Endothelial cell of umbilical vein (primary cell): ENCODE measurements around the gene SRSF9. TPM values are rescaled to one million over a fixed set of nuclear protein-coding genes. Genes with fewer than 3 reads are reported as not detected.

Source experiments
- BruUV-seq: library from RNA; stranded (reverse); fragments of 400-500 nt; replicated peaks from 2 replicates; lab custom pipeline; 2021; lab: Mats Ljungman, UMichigan
- CTCF ChIA-PET: fragments of 300-600, 350-600 bp; sonication (Branson Sonifier 250); formaldehyde crosslinking; loops from one replicate; lab custom pipeline; 2021; ENCODE audit warnings: antibody characterized with exemption, inconsistent platforms; lab: Charles Lee
- POLR2A ChIA-PET: fragments of 300-600, 350-600 bp; sonication (Branson Sonifier 250); formaldehyde crosslinking; loops from one replicate; lab custom pipeline; 2021; ENCODE audit warnings: antibody characterized with exemption, inconsistent platforms; lab: Charles Lee
- DNase-seq: peaks from one replicate; pipeline ENCODE4 v3.0.0-alpha.2; 2011; ENCODE audit warnings: low read depth, low spot score
- FAIRE-seq: peaks from 2 replicates; lab custom pipeline; 2011; peaks lifted over from hg19 to GRCh38; lab: Jason Lieb, UNC
- H2AFZ ChIP-seq: 2 replicates; pipeline ENCODE4 v1.6.0; 2012; ENCODE audit warnings: low read depth, low read length, control low read depth, inconsistent platforms
- H3K27ac ChIP-seq: 2 replicates; pipeline ENCODE4 v1.5.1; 2011; ENCODE audit warnings: low read depth, mild to moderate bottlenecking, control low read depth, low read length, moderate library complexity; ENCODE audit not compliant: insufficient read depth
- H3K27me3 ChIP-seq, 2 experiments: 2 replicates each; pipeline versions ENCODE4 v1.6.0 to v1.6.1; 2011; ENCODE audit warnings: low read length in 2 of 2, mixed read lengths in 1 of 2; ENCODE audit not compliant: control insufficient read depth in 2 of 2, insufficient read depth in 2 of 2
- H3K36me3 ChIP-seq, 2 experiments: 2 replicates in 1 of 2; 3 replicates in 1 of 2; pipeline ENCODE4 v1.5.1; 2011; ENCODE audit warnings: low read length in 2 of 2, mild to moderate bottlenecking in 1 of 2, moderate library complexity in 1 of 2; ENCODE audit not compliant: control insufficient read depth in 2 of 2, insufficient read depth in 2 of 2; ENCODE audit errors: extremely low read depth in 1 of 2
- H3K4me1 ChIP-seq: 3 replicates; pipeline ENCODE4 v1.5.1; 2011; ENCODE audit warnings: mild to moderate bottlenecking, low read length; ENCODE audit not compliant: control insufficient read depth, insufficient read depth; ENCODE audit errors: extremely low read depth
- H3K4me2 ChIP-seq: 2 replicates; pipeline ENCODE4 v1.6.1; 2011; ENCODE audit warnings: low read length, control low read depth, mixed read lengths; ENCODE audit not compliant: insufficient read depth
- H3K4me3 ChIP-seq, 3 experiments: fragments of 200-600 bp in 1 of 3; sonication (generic), shearing (Covaris generic) in 1 of 3; replicated peaks in 1 of 3; 2 replicates each; pipeline ENCODE4 v1.5.1; 2011 to 2016; ENCODE audit warnings: control low read depth in 3 of 3, low read length in 3 of 3, mild to moderate bottlenecking in 2 of 3, inconsistent platforms in 1 of 3, low read depth in 1 of 3, moderate library complexity in 1 of 3; ENCODE audit not compliant: insufficient read depth in 1 of 3
- H3K79me2 ChIP-seq: 2 replicates; pipeline ENCODE4 v1.6.0; 2012; ENCODE audit warnings: low read length, inconsistent platforms; ENCODE audit not compliant: control insufficient read depth, insufficient read depth
- H3K9ac ChIP-seq: replicated peaks from 2 replicates; pipeline ENCODE3; 2011; ENCODE audit warnings: low read length, control low read depth; ENCODE audit not compliant: insufficient read depth; ENCODE audit errors: extremely low read depth
- H3K9me1 ChIP-seq: replicated peaks from 3 replicates; pipeline ENCODE4 v1.6.0; 2011; ENCODE audit warnings: mild to moderate bottlenecking, low read length; ENCODE audit not compliant: control insufficient read depth, insufficient read depth; ENCODE audit errors: extremely low read depth
- H3K9me3 ChIP-seq: replicated peaks from 2 replicates; pipeline ENCODE4 v1.5.1; 2012; ENCODE audit warnings: low read length, inconsistent platforms; ENCODE audit not compliant: control insufficient read depth, insufficient read depth
- H4K20me1 ChIP-seq: replicated peaks from 2 replicates; pipeline ENCODE3; 2011; ENCODE audit warnings: mild to moderate bottlenecking, low read length; ENCODE audit not compliant: control insufficient read depth, insufficient read depth; ENCODE audit errors: extremely low read depth
- EZH2 ChIP-seq: IDR thresholded peaks from 2 replicates; pipeline ENCODE4 v1.6.1; 2012; ENCODE audit warnings: borderline replicate concordance, low read depth, mild to moderate bottlenecking, moderate library complexity, low read length, inconsistent platforms; ENCODE audit not compliant: severe bottlenecking
- FOS ChIP-seq: IDR thresholded peaks from 2 replicates; pipeline ENCODE4 v1.6.1; 2011; ENCODE audit warnings: mild to moderate bottlenecking, low read length, moderate library complexity, borderline replicate concordance; ENCODE audit not compliant: insufficient read depth
- GATA2 ChIP-seq: IDR thresholded peaks from 2 replicates; pipeline ENCODE4 v1.7.0; 2011; ENCODE audit warnings: low read depth, mild to moderate bottlenecking, moderate library complexity, mixed read lengths, low read length; ENCODE audit not compliant: insufficient read length, insufficient read depth
- JUN ChIP-seq: IDR thresholded peaks from 2 replicates; pipeline ENCODE4 v1.6.1; 2011; ENCODE audit warnings: borderline replicate concordance, low read depth; ENCODE audit not compliant: insufficient read length, insufficient read depth
- MAX ChIP-seq: IDR thresholded peaks from 2 replicates; pipeline ENCODE4 v1.6.1; 2011; ENCODE audit not compliant: insufficient read depth, insufficient read length
- MYC ChIP-seq: IDR thresholded peaks from one replicate; pipeline ENCODE4 v1.6.1; 2011; ENCODE audit warnings: mild to moderate bottlenecking, low read depth, low read length
- POLR2A ChIP-seq: IDR thresholded peaks from 2 replicates; pipeline ENCODE4 v1.6.1; 2012; ENCODE audit warnings: low read depth, mild to moderate bottlenecking, control low read depth, low read length
- POLR2AphosphoS5 ChIP-seq: IDR thresholded peaks from 2 replicates; pipeline ENCODE4 v1.6.1; 2012; ENCODE audit warnings: low read depth, mild to moderate bottlenecking, control low read depth, low read length, moderate library complexity; ENCODE audit not compliant: insufficient read depth
- dilution Hi-C: fragments of 300-500 bp; cut with MboI; formaldehyde crosslinking; loops from one replicate; pipeline ENCODE4 v1.15.0; 2019; ENCODE audit warnings: low sequenced_read_pairs; ENCODE audit not compliant: extremely low pct_ligation_motif_present
- intact Hi-C: fragments of 100-400 bp; cut with micrococcal nuclease; formaldehyde crosslinking; loops from one replicate; pipeline ENCODE4 v1.10.0; 2022
- polyA plus RNA-seq, 4 experiments: library from polyadenylated mRNA; depleted of rRNA in 3 of 4; stranded (reverse) in 3 of 4; unstranded in 1 of 4; fragments of >200 nt; gene quantifications; 2 replicates each; pipeline versions ENCODE4 v1.2.1 to v1.2.3, GENCODE V29; 2011 to 2012; ENCODE audit warnings: missing spikeins in 1 of 4
- total RNA-seq: library from RNA; stranded (reverse); gene quantifications from 2 replicates; pipeline ENCODE4 v1.2.3, GENCODE V29; 2021
- TF ChIP-seq, protein P1 (sequence below), 2 donors: IDR thresholded peaks; 1 replicate in 1 of 2; 2 replicates in 1 of 2; pipeline ENCODE4 v1.5.1; 2011; ENCODE audit warnings: low read length in 2 of 2, mild to moderate bottlenecking in 2 of 2, moderate library complexity in 2 of 2, control low read depth in 1 of 2, inconsistent platforms in 1 of 2, low read depth in 1 of 2; ENCODE audit not compliant: insufficient read depth in 1 of 2; ENCODE audit errors: extremely low read depth in 1 of 2

The SRSF9 gene
- total and polyA plus RNA-seq, 2 donors (not counting 3 experiments of a cell fraction or from before 2014, with no cell fraction given): 153 to 226 TPM

DNA sequence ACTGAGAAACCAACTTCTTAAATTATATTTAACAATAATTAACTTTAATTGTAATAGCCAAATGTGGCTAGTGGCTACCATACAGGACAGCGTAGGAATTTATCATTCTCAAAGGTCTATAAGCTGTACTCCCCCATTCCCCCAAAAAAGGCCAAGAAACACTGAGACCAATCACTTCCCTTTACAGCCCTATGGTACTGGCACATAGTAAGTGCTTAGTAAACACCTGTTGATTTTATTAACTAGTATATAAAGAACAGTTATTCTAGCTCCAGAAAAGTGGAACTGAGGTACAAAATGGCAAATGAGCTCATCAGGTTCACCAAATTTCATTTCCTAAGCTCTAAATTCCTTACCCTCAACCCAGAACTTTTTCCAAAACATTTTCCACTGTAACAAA lies 6.1 kb upstream of the SRSF9 start:
- Histone ChIP-seq H2AFZ (no peak overlapping the region), H4K20me1 (no peaks in the 10 kb centered on the region), H3K36me3 (no peaks in the 10 kb centered on the region), H3K4me1 (peaks cover 6% of the 10 kb centered on the region), H3K9ac (no peak overlapping the region), H3K9me3 (no peaks in the 10 kb centered on the region), H3K27me3 (no peaks in the 10 kb centered on the region), H3K4me3 (no peak overlapping the region), H3K9me1 (no peaks in the 10 kb centered on the region), H3K4me2 (no peak overlapping the region), H3K79me2 (no peaks in the 10 kb centered on the region), H3K27ac (no peak overlapping the region)
- POLR2A ChIA-PET: interaction anchor here (1.5 kb wide), 1 partner anchor 21 kb away, joined by 11 read pairs; the partner anchor contains the start of gene DYNLL1
- TF ChIP-seq, protein P1, sequence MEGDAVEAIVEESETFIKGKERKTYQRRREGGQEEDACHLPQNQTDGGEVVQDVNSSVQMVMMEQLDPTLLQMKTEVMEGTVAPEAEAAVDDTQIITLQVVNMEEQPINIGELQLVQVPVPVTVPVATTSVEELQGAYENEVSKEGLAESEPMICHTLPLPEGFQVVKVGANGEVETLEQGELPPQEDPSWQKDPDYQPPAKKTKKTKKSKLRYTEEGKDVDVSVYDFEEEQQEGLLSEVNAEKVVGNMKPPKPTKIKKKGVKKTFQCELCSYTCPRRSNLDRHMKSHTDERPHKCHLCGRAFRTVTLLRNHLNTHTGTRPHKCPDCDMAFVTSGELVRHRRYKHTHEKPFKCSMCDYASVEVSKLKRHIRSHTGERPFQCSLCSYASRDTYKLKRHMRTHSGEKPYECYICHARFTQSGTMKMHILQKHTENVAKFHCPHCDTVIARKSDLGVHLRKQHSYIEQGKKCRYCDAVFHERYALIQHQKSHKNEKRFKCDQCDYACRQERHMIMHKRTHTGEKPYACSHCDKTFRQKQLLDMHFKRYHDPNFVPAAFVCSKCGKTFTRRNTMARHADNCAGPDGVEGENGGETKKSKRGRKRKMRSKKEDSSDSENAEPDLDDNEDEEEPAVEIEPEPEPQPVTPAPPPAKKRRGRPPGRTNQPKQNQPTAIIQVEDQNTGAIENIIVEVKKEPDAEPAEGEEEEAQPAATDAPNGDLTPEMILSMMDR (IDR thresholded peaks at IDR 0.05; ENCODE audit: extremely low read depth in 1 of 2, insufficient read depth in 1 of 2, low read depth in 1 of 2, low read length in 2 of 2): no peak
- TF ChIP-seq JUN: no peak
- no peak for TF ChIP-seq EZH2
- no peak for TF ChIP-seq FOS
- no peak for TF ChIP-seq MYC
- no peak for TF ChIP-seq POLR2AphosphoS5
- no peak for TF ChIP-seq MAX
- no peak for TF ChIP-seq POLR2A
- no peak for TF ChIP-seq GATA2
- no peak for DNase-seq
- CTCF ChIA-PET: interaction anchor here (1.1 to 1.2 kb wide), 3 partner anchors 11 to 28 kb away, joined by 3 to 5 read pairs (median 4); no protein-coding TSS in a partner anchor
- dilution Hi-C loops: no loop called here
- BruUV-seq: no TSS peak
- intact Hi-C loops: no loop called here
- FAIRE-seq: no peak
